ENCODE measurements around the gene PKP3.
"Not testable (repeated sequence)": the region's sequence is repeated elsewhere in the genome, so short reads cannot be mapped to it uniquely, and the experiment has no call there.

Gene PKP3

GRCh38 chr11:396948-397548 is 3.0 kb downstream of the PKP3 start:
- peak in 2 of 3 donors; percentile 65 to 74 for DNase-seq

GRCh38 chr11:398826-399225 is 4.8 kb downstream of the PKP3 start:
- DNase-seq, result peak in 1 of 3 donors; percentile 39

- peak in 1 of 3 donors; percentile 23 for DNase-seq
Measured at GRCh38 chr11:399731-400211, 5.8 kb downstream of the PKP3 start.

GRCh38 chr11:400241-400689 is 6.3 kb downstream of the PKP3 start:
- DNase-seq, result no peak

- not testable (repeated sequence) for DNase-seq
Measured at GRCh38 chr11:401196-401595, 7.2 kb downstream of the PKP3 start.

- no peak for DNase-seq
Measured at GRCh38 chr11:403021-403760, 9.2 kb downstream of the PKP3 start.

- no peak for DNase-seq
Measured at GRCh38 chr11:403761-404431, 9.9 kb downstream of the PKP3 start.

- no peak for DNase-seq
Measured at GRCh38 chr11:404551-405264, 10.7 kb downstream of the PKP3 start.

GRCh38 chr11:405323-405953 is 11.4 kb downstream of the PKP3 start:
- no peak for DNase-seq

- no peak for DNase-seq
Measured at GRCh38 chr11:405954-406795, 12.2 kb downstream of the PKP3 start.

- DNase-seq, result peak; percentile 71 to 92 (median 82)
Measured at GRCh38 chr11:406796-407650, 13.0 kb downstream of the PKP3 start.

- DNase-seq, result no peak
Measured at GRCh38 chr11:407651-408123, 13.7 kb downstream of the PKP3 start.

- DNase-seq, result no peak
Measured at GRCh38 chr11:408154-409007, 14.4 kb downstream of the PKP3 start.

GRCh38 chr11:409008-409599 is 15.1 kb downstream of the PKP3 start:
- DNase-seq, result no peak

GRCh38 chr11:409600-410483 is 15.8 kb downstream of the PKP3 start:
- no peak for DNase-seq

- not testable (repeated sequence) for DNase-seq
Measured at GRCh38 chr11:410711-411110, 16.7 kb downstream of the PKP3 start.

GRCh38 chr11:411520-411919 is 17.5 kb downstream of the PKP3 start:
- DNase-seq, result not testable (repeated sequence)

- no peak for DNase-seq
Measured at GRCh38 chr11:412641-413119, 18.7 kb downstream of the PKP3 start.

All from suppressor macrophage treated with lipopolysaccharide for 1 hour (primary cell).